Measurements from ENCODE around the gene ERP27. TPM values are rescaled to one million over a fixed set of nuclear protein-coding genes. Genes with fewer than 3 reads are reported as not detected.

Gene ERP27
- total RNA-seq, 2 donors from 2014 or later = 2.4 TPM; not detected in 1

GRCh38 chr12:14953752-14954151, 15.4 kb upstream of the ERP27 start:
- H3K27me3 ChIP-seq (replicated peaks; ENCODE audit: insufficient read depth) = no peaks in the 10 kb centered on the region
- ATAC-seq (ENCODE audit: insufficient number of reproducible peaks, low FRiP score, low read depth) = no peak
- no peaks in the 10 kb centered on the region for H3K36me3 ChIP-seq
- DNase-seq (ENCODE audit: low spot score) = no peak
- no peaks in the 10 kb centered on the region for H3K9me3 ChIP-seq
- TF ChIP-seq, protein P1, sequence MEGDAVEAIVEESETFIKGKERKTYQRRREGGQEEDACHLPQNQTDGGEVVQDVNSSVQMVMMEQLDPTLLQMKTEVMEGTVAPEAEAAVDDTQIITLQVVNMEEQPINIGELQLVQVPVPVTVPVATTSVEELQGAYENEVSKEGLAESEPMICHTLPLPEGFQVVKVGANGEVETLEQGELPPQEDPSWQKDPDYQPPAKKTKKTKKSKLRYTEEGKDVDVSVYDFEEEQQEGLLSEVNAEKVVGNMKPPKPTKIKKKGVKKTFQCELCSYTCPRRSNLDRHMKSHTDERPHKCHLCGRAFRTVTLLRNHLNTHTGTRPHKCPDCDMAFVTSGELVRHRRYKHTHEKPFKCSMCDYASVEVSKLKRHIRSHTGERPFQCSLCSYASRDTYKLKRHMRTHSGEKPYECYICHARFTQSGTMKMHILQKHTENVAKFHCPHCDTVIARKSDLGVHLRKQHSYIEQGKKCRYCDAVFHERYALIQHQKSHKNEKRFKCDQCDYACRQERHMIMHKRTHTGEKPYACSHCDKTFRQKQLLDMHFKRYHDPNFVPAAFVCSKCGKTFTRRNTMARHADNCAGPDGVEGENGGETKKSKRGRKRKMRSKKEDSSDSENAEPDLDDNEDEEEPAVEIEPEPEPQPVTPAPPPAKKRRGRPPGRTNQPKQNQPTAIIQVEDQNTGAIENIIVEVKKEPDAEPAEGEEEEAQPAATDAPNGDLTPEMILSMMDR (IDR thresholded peaks at IDR 0.05) = no peak
- H3K27ac ChIP-seq = peak overlapping the region in 1 of 2 donors; percentile 83
- H3K4me1 ChIP-seq (ENCODE audit: control insufficient read depth in 1 of 2, low read depth in 2 of 2) = peaks cover 40 to 71% of the 10 kb centered on the region in 2 donors
- no peak overlapping the region for H3K4me3 ChIP-seq

- Histone ChIP-seq H3K9me3 (no peaks in the 10 kb centered on the region), H3K27ac (peak overlapping the region; percentile 66 to 83), H3K36me3 (no peaks in the 10 kb centered on the region), H3K27me3 (replicated peaks; ENCODE audit: insufficient read depth) (no peaks in the 10 kb centered on the region), H3K4me1 (ENCODE audit: control insufficient read depth in 1 of 2, low read depth in 2 of 2) (peaks cover 39 to 70% of the 10 kb centered on the region in 2 donors), H3K4me3 (no peak overlapping the region)
- TF ChIP-seq, protein P1 (IDR thresholded peaks at IDR 0.05) = no peak
- DNase-seq (ENCODE audit: low spot score) (no peak), ATAC-seq (ENCODE audit: insufficient number of reproducible peaks, low FRiP score, low read depth) (peak; percentile 77)
These were observed 14.1 kb upstream of the ERP27 start for GRCh38 chr12:14952299-14952921.

- Histone ChIP-seq H3K9me3 (no peaks in the 10 kb centered on the region), H3K27ac (peak overlapping the region; percentile 66 to 83), H3K4me3 (no peak overlapping the region), H3K4me1 (ENCODE audit: control insufficient read depth in 1 of 2, low read depth in 2 of 2) (peaks cover 38 to 70% of the 10 kb centered on the region in 2 donors), H3K36me3 (no peaks in the 10 kb centered on the region), H3K27me3 (replicated peaks; ENCODE audit: insufficient read depth) (no peaks in the 10 kb centered on the region)
- ATAC-seq (ENCODE audit: insufficient number of reproducible peaks, low FRiP score, low read depth) (no peak), DNase-seq (ENCODE audit: low spot score) (no peak)
- TF ChIP-seq, protein P1 (IDR thresholded peaks at IDR 0.05) = no peak
These were observed 13.5 kb upstream of the ERP27 start for GRCh38 chr12:14951851-14952250.

DNA sequence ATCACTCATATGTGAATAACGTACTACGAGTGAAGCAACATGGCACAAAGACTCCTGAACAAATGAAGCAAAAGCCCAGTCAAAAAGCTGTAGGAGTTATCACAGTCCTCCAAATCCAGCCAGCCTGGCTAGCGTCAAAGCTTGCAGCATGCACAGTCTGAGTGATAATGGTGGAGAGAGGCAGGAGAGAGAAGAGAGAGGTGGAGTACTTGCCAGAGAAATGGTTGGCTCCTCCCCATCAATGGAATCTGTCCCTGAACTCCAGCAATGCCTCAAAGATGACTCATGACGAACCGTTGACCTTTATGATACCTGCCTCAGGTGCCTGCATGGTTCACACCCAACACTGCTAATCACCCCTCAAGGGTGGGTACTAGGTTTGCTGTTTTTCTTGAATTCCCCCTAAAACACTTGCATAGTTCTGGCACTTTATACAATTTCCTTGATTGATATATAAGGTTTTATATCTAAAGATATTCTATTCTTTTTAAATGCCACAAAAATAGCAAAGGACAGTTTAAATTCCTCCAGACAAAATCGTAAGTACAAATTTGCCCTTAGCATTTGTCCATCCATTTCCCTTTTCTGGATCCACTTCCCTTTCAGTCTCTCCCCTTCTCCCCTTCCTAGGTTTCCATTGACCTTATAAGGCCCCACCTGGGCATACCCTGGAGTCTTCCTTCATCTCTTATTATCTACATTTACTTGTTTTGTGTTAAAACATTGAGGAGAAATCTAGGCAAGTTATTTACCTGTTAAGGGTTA, 12.8 kb upstream of the ERP27 start:
- H3K9me3 ChIP-seq = no peaks in the 10 kb centered on the region
- H3K36me3 ChIP-seq = no peaks in the 10 kb centered on the region
- no peaks in the 10 kb centered on the region for H3K27me3 ChIP-seq (replicated peaks; ENCODE audit: insufficient read depth)
- peaks cover 34 to 70% of the 10 kb centered on the region in 2 donors for H3K4me1 ChIP-seq (ENCODE audit: control insufficient read depth in 1 of 2, low read depth in 2 of 2)
- ATAC-seq (ENCODE audit: insufficient number of reproducible peaks, low FRiP score, low read depth) (no peak), DNase-seq (ENCODE audit: low spot score) (no peak)
- H3K27ac ChIP-seq = peak overlapping the region; percentile 66 to 83
- no peak overlapping the region for H3K4me3 ChIP-seq
- TF ChIP-seq, protein P1 (IDR thresholded peaks at IDR 0.05) = no peak

GRCh38 chr12:14950421-14950820, 12.1 kb upstream of the ERP27 start:
- no peaks in the 10 kb centered on the region for H3K36me3 ChIP-seq
- no peaks in the 10 kb centered on the region for H3K9me3 ChIP-seq
- TF ChIP-seq, protein P1 (IDR thresholded peaks at IDR 0.05) = no peak
- H3K4me1 ChIP-seq (ENCODE audit: control insufficient read depth in 1 of 2, low read depth in 2 of 2) = peaks cover 34 to 73% of the 10 kb centered on the region in 2 donors
- DNase-seq (ENCODE audit: low spot score) = no peak
- no peak for ATAC-seq (ENCODE audit: insufficient number of reproducible peaks, low FRiP score, low read depth)
- no peaks in the 10 kb centered on the region for H3K27me3 ChIP-seq (replicated peaks; ENCODE audit: insufficient read depth)
- peak overlapping the region; percentile 9 to 83 for H3K27ac ChIP-seq
- no peak overlapping the region for H3K4me3 ChIP-seq
